Measurements from ENCODE around the gene CLIC1.

DNA sequence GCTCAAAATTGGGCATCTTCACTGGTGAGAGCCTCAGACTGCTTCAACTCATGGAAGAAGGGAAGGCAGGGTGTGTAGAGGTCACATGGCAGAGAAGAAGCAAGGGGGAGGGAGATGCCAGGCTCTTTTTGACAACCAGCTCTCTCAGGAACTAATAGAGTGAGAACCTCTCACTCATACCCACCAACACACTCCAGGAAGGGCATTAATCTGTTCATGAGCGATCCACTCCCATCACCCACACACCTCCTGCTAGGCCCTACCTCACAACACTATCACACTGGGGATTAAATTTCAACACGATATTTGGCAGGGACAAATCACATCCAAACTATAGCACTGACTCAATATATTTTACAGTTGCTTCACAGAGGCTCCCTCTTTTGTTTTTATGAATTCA, 5.5 kb upstream of the CLIC1 start:
- TF ChIP-seq POLR2AphosphoS5 (IDR thresholded peaks at IDR 0.05; ENCODE audit: low read depth, low read length) (no peak), TAF1 (IDR thresholded peaks at IDR 0.05; ENCODE audit: borderline replicate concordance, low read depth, low read length) (no peak), POLR2A (IDR thresholded peaks at IDR 0.05; ENCODE audit: low read depth, low read length) (no peak)
